IgD-negative memory B cell (primary cell): ENCODE measurements around the gene SMARCA2. TPM values are rescaled to one million over a fixed set of nuclear protein-coding genes. Genes with fewer than 3 reads are reported as not detected.
A peak's percentile ranks its signal among the peaks of the same experiment; 100 is the strongest.

ENCODE experiments used
- H3K27ac Mint-ChIP-seq, 3 donors: one replicate each; pipeline ENCODE4 v1.8.0; 2020 to 2022; ENCODE audit warnings: mild to moderate bottlenecking in 3 of 3, mixed read lengths in 3 of 3, moderate library complexity in 1 of 3
- H3K27me3 Mint-ChIP-seq: one replicate; pipeline ENCODE4 v1.8.0; 2021; ENCODE audit warnings: mixed read lengths
- H3K36me3 Mint-ChIP-seq: one replicate; pipeline ENCODE4 v1.8.0; 2020; ENCODE audit warnings: mild to moderate bottlenecking, mixed read lengths
- H3K4me1 Mint-ChIP-seq, 3 donors: one replicate each; pipeline ENCODE4 v1.8.0; 2020 to 2022; ENCODE audit warnings: mixed read lengths in 3 of 3, mild to moderate bottlenecking in 1 of 3
- H3K4me3 Mint-ChIP-seq, 4 donors: one replicate each; pipeline ENCODE4 v1.8.0; 2020 to 2022; ENCODE audit warnings: mild to moderate bottlenecking in 4 of 4, mixed read lengths in 4 of 4, moderate library complexity in 3 of 4
- H3K9me3 Mint-ChIP-seq, 3 donors: one replicate each; pipeline ENCODE4 v1.8.0; 2020 to 2021; ENCODE audit warnings: mixed read lengths in 3 of 3, mild to moderate bottlenecking in 1 of 3
- polyA plus RNA-seq: library from polyadenylated mRNA; unstranded; fragments of 300-500 nt; fragmentation: Illumina TruSeq; gene quantifications from one replicate; pipeline ENCODE4 v1.2.3, GENCODE V29; 2021

Gene SMARCA2
- polyA plus RNA-seq, 1 donor from 2014 or later = 24.9 TPM

- Mint-ChIP-seq H3K27me3 (no peaks in the 10 kb centered on the region), H3K36me3 (peaks cover 6% of the 10 kb centered on the region), H3K4me1 (peaks cover 26 to 43% (median 38%) of the 10 kb centered on the region in 3 donors), H3K9me3 (no peaks in the 10 kb centered on the region), H3K4me3 (peak overlapping the region; percentile 39 to 89 (median 65)), H3K27ac (peak overlapping the region in 2 of 3 donors; percentile 84 to 92)
Measured at GRCh38 chr9:2043243-2043642, 28.1 kb downstream of the SMARCA2 start.

DNA sequence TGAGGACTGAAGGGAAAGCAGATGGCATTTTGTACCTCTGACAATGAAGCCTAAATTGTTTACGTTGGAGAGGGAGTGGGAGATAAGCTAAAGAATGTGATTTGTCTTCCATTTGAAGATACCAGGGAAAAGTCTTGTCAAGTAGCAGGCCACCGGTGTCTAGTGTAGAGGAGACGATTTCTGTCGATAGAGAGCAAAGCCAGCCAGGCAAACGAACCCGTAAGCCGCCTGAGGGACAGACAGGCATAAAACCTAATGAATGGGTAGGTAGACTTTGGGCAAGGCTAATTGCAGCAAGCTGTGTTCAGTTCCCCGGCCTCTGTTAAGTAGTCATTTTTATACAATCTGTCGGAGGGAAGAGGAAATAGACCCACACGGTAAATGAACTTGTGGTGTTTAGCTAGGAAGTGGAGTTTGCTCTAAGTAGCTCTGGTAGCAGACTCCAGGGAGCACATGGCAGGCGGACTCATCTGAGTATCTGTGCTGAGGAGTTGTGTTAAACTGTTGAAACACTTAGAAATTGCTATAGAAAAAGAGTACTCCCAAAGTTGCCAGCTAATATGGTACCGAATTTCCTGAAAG is 28.8 kb downstream of the SMARCA2 start:
- Mint-ChIP-seq H3K4me1 (peaks cover 25 to 43% (median 42%) of the 10 kb centered on the region in 3 donors), H3K27me3 (no peaks in the 10 kb centered on the region), H3K4me3 (peak overlapping the region; percentile 39 to 89 (median 65)), H3K9me3 (no peaks in the 10 kb centered on the region), H3K36me3 (peaks cover 6% of the 10 kb centered on the region), H3K27ac (peak overlapping the region; percentile 10 to 92 (median 84))

- Mint-ChIP-seq H3K27ac (peak overlapping the region in 2 of 3 donors; percentile 18 to 59), H3K9me3 (no peaks in the 10 kb centered on the region), H3K4me3 (no peak overlapping the region), H3K27me3 (no peaks in the 10 kb centered on the region), H3K4me1 (peaks cover 21 to 51% (median 33%) of the 10 kb centered on the region in 3 donors), H3K36me3 (peaks cover 4% of the 10 kb centered on the region)
Measured at GRCh38 chr9:2047144-2047671, 32.1 kb downstream of the SMARCA2 start.

DNA sequence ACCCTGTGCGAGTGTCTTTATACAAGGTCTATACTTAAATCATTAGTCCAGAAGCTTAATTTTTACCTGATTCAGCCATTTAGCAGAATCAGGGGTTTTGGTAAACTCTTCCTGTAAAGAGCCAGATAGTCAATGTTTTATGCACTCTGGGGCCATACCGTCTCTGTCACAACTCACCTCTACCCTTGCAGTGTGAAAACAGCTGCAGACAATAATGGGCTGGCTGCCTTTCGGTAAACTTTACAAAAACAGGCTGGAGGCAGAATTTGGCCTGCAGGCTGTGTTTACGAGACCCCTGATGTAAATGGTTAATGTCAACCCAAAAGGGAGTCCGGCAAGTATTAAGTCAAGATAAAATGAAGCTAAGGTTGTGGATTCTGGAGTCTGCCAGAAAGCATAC is 32.8 kb downstream of the SMARCA2 start:
- Mint-ChIP-seq H3K4me1 (peaks cover 23 to 47% (median 33%) of the 10 kb centered on the region in 3 donors), H3K4me3 (peak overlapping the region in 1 of 4 donors; percentile 61), H3K36me3 (peaks cover 4% of the 10 kb centered on the region), H3K27me3 (no peaks in the 10 kb centered on the region), H3K9me3 (no peaks in the 10 kb centered on the region), H3K27ac (peak overlapping the region in 2 of 3 donors; percentile 18 to 59)

- H3K27ac Mint-ChIP-seq = peak overlapping the region in 1 of 3 donors; percentile 48
- no peaks in the 10 kb centered on the region for H3K9me3 Mint-ChIP-seq
- H3K27me3 Mint-ChIP-seq = no peaks in the 10 kb centered on the region
- H3K36me3 Mint-ChIP-seq = peaks cover 2% of the 10 kb centered on the region
- peaks cover 24 to 39% (median 27%) of the 10 kb centered on the region in 3 donors for H3K4me1 Mint-ChIP-seq
- no peak overlapping the region for H3K4me3 Mint-ChIP-seq
Measured at GRCh38 chr9:2050236-2050635, 35.1 kb downstream of the SMARCA2 start.

- Mint-ChIP-seq H3K4me1 (peaks cover 24 to 28% (median 27%) of the 10 kb centered on the region in 3 donors), H3K36me3 (peaks cover 2% of the 10 kb centered on the region), H3K27me3 (no peaks in the 10 kb centered on the region), H3K4me3 (peak overlapping the region in 3 of 4 donors; percentile 0 to 84 (median 78)), H3K9me3 (no peaks in the 10 kb centered on the region), H3K27ac (peak overlapping the region; percentile 61 to 96 (median 82))
Measured at GRCh38 chr9:2053883-2054845, 39.0 kb downstream of the SMARCA2 start.

DNA sequence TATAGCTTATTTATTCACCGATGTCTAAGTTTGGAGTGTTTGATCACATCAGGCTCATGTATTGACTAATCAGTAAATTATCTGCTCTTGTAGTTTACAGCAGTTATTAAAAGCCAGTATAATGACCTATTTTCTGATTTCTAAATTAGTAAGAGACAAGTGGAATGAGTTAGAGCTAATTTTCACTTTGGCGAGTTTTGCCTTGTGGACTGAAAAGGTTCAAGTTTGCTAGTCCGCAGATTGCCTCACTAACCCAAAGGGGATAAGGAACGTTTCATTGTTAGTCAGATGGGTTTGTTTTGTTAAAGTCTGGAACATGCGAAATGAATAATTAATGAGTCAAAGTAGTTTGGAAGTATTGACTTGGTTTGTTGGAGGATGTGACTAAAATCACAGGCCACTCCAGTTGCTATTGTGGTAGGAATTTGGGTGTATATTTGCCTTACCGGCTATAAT is 40.1 kb downstream of the SMARCA2 start:
- Mint-ChIP-seq H3K4me1 (peaks cover 24 to 28% (median 26%) of the 10 kb centered on the region in 3 donors), H3K9me3 (no peaks in the 10 kb centered on the region), H3K27me3 (no peaks in the 10 kb centered on the region), H3K36me3 (no peaks in the 10 kb centered on the region), H3K4me3 (no peak overlapping the region), H3K27ac (peak overlapping the region; percentile 21 to 96 (median 67))

GRCh38 chr9:2059274-2059929 is 44.3 kb downstream of the SMARCA2 start:
- Mint-ChIP-seq H3K27ac (no peak overlapping the region), H3K4me3 (peak overlapping the region in 1 of 4 donors; percentile 49), H3K36me3 (peaks cover 7% of the 10 kb centered on the region), H3K27me3 (no peaks in the 10 kb centered on the region), H3K9me3 (no peaks in the 10 kb centered on the region), H3K4me1 (peaks cover under 1 to 8% (median 5%) of the 10 kb centered on the region in 3 donors)

GRCh38 chr9:2060424-2060823 is 45.3 kb downstream of the SMARCA2 start:
- Mint-ChIP-seq H3K27ac (no peak overlapping the region), H3K9me3 (no peaks in the 10 kb centered on the region), H3K36me3 (peaks cover 7% of the 10 kb centered on the region), H3K4me3 (no peak overlapping the region), H3K4me1 (peaks cover 5% of the 10 kb centered on the region in 3 donors), H3K27me3 (no peaks in the 10 kb centered on the region)

GRCh38 chr9:2065704-2066103 is 50.6 kb downstream of the SMARCA2 start:
- Mint-ChIP-seq H3K4me3 (no peak overlapping the region), H3K9me3 (no peaks in the 10 kb centered on the region), H3K36me3 (peaks cover 7% of the 10 kb centered on the region), H3K27ac (peak overlapping the region in 2 of 3 donors; percentile 24 to 48), H3K4me1 (peaks cover 3 to 9% (median 4%) of the 10 kb centered on the region in 3 donors), H3K27me3 (no peaks in the 10 kb centered on the region)

DNA sequence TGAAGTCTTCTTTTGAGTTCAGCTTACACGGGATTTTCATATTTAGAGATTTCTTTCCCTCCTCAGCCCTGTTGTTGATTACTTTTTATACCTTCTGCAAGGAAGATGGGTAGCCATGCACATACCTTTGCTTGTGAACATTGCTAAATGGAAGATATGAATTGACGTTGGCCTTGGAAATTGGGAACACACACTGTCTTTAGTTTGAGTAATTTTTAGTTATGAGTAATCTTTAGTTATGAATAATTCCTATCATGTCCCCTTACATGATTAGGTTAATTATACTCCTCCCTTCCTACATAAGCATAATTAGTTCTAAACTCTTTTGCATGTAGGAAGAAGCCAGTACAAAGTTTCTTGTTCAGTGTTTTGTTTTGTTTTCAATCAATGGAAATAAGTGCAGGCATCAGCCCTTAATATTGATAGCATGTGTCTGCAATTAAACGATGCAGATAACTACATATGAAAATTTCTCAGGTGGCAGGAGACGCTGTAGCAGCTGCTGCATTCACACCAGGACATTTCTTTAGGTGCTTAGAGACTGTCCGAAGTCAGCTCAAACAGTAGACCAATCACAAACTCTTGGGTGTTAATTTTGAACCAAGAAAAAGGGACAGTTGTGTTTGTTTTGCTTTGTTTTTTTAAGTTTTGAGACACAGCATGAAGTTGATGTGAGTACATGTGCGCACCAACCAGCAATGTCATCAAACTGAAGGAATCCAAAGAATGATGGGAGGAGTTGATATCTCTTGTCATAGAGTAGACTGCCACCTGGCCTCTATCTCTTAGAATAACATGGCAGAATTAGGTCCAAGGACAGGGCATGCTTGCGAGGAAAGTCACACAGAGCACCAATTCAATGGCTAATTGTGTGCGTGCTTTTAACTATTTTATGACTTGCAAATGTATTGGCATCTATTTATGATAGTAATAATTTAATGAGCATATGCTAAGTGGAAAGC is 51.4 kb downstream of the SMARCA2 start:
- Mint-ChIP-seq H3K4me1 (peaks cover 3 to 9% (median 3%) of the 10 kb centered on the region in 3 donors), H3K27me3 (no peaks in the 10 kb centered on the region), H3K36me3 (peaks cover 2% of the 10 kb centered on the region), H3K9me3 (no peaks in the 10 kb centered on the region), H3K4me3 (no peak overlapping the region), H3K27ac (no peak overlapping the region)

DNA sequence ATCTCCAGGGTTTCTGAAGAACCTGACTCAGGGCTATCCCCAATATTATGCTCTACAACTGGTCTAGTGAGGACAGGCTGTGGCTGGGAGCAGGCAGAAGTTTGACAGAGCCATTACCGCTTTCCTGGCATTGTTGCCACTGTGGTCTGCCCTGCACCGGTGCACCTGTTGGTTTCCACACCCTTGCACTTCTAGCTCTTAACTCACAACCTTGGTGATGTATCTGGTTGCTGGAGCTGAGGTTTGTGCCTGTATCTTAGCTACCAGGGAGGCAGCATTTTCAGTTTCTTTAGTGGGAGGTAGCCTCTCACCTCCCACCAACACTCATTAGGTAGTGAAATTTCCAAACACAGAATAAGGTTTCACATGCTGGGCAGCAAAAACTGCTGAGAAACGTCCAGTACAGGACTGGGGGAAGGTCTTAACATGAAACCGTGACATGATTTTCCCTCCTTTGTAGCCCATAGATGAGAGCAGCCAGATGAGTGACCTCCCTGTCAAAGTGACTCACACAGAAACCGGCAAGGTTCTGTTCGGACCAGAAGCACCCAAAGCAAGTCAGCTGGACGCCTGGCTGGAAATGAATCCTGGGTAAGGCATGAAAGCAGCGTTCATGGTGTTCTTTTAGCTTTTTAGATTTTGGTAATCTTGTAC is 57.7 kb downstream of the SMARCA2 start:
- Mint-ChIP-seq H3K4me1 (no peaks in the 10 kb centered on the region), H3K27me3 (no peaks in the 10 kb centered on the region), H3K36me3 (no peaks in the 10 kb centered on the region), H3K9me3 (no peaks in the 10 kb centered on the region), H3K4me3 (no peak overlapping the region), H3K27ac (peak overlapping the region in 1 of 3 donors; percentile 64)

DNA sequence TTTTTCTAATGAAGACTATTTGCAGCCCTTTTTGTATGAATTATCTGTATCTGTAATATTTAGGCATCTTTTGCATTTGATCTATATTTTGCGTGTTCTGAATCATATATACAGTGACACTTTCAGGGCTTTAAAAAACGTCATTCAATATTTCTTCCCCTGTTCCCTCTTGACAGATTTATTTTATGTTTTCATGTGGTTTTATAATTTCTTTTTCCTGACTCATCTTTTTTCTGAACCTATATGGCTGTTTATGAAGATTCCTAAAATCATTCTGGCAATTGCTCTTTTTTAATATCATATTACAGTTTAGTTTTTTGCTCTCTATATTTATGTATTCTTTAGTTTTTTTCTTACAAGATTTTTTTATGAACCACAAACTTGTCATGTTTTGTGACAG is 67.6 kb downstream of the SMARCA2 start:
- Mint-ChIP-seq H3K27ac (peak overlapping the region in 1 of 3 donors; percentile 37), H3K36me3 (no peaks in the 10 kb centered on the region), H3K27me3 (no peaks in the 10 kb centered on the region), H3K9me3 (no peaks in the 10 kb centered on the region), H3K4me1 (peaks cover 4 to 8% (median 4%) of the 10 kb centered on the region in 3 donors), H3K4me3 (no peak overlapping the region)
